Gastroesophageal sphincter (tissue), 4 donors: ENCODE data around the gene SUN1. TPM values are rescaled to one million over a fixed set of nuclear protein-coding genes. Genes with fewer than 3 reads are reported as not detected.

Experiments used
- ATAC-seq: fragments of 150-250 bp; one replicate; pipeline ENCODE4 v1.9.1; 2016; ENCODE audit warnings: mild to moderate bottlenecking, moderate library complexity
- H3K27ac ChIP-seq, 4 donors: fragments of 200-600 bp; sonication (generic) in 3 of 4; 1 replicate in 3 of 4; 2 replicates in 1 of 4; pipeline ENCODE4 v1.5.1; 2016 to 2019
- H3K27me3 ChIP-seq: fragments of 200-600 bp; sonication (generic); one replicate; pipeline ENCODE4 v1.5.1; 2019
- H3K36me3 ChIP-seq, 2 donors: fragments of 200-600 bp; sonication (generic); one replicate each; pipeline ENCODE4 v1.5.1; 2019; ENCODE audit warnings: control low read depth in 1 of 2
- H3K4me1 ChIP-seq, 3 donors: fragments of 200-600 bp; sonication (generic); 1 replicate in 2 of 3; 2 replicates in 1 of 3; pipeline ENCODE4 v1.5.1; 2016 to 2019; ENCODE audit warnings: control low read depth in 2 of 3
- H3K4me3 ChIP-seq, 2 donors: fragments of 200-600 bp; sonication (generic); one replicate each; pipeline ENCODE4 v1.5.1; 2019; ENCODE audit warnings: mild to moderate bottlenecking in 1 of 2, moderate library complexity in 1 of 2
- H3K9me3 ChIP-seq, 3 donors: fragments of 200-600 bp; sonication (generic); one replicate each; pipeline ENCODE4 v1.5.1; 2017 to 2019; ENCODE audit warnings: control low read depth in 2 of 3
- CTCF ChIP-seq, 4 experiments: fragments of 200-600 bp in 2 of 4; fragments of 450-650 bp in 2 of 4; sonication (generic) in 1 of 4; IDR thresholded peaks; one replicate each; pipeline ENCODE4 v1.5.1; 2017 to 2019; ENCODE audit warnings: antibody characterized with exemption in 4 of 4, mild to moderate bottlenecking in 2 of 4, moderate library complexity in 2 of 4
- EP300 ChIP-seq: sonication (generic); formaldehyde crosslinking; IDR thresholded peaks from one replicate; pipeline ENCODE4 v1.6.1; 2017; ENCODE audit warnings: antibody characterized with exemption, mild to moderate bottlenecking
- POLR2A ChIP-seq, 2 donors: fragments of 450-650 bp; IDR thresholded peaks; one replicate each; pipeline ENCODE4 v1.6.1; 2017; ENCODE audit warnings: antibody characterized with exemption in 2 of 2, mild to moderate bottlenecking in 2 of 2, moderate library complexity in 1 of 2
- POLR2AphosphoS5 ChIP-seq: sonication (generic); formaldehyde crosslinking; IDR thresholded peaks from one replicate; pipeline ENCODE4 v1.6.1; 2017; ENCODE audit warnings: antibody characterized with exemption
- WGBS, 2 donors: methylation state at CpG; one replicate each; pipeline ENCODE4 v1.1.5; 2018; ENCODE audit warnings: low coverage in 1 of 2; 5-methylcytosine and 5-hydroxymethylcytosine counted together
- total RNA-seq, 4 donors: library from RNA; depleted of rRNA; stranded (reverse); fragments of >200 nt; gene quantifications; one replicate each; pipeline ENCODE4 v1.1.0, GENCODE V29; 2016

Gene SUN1
- total RNA-seq, 4 donors from 2014 or later: 151 to 261 (median 231) TPM

GRCh38 chr7:885893-886625 lies 53.8 kb downstream of the SUN1 start:
- TF ChIP-seq POLR2A (IDR thresholded peaks at IDR 0.05) (no peak), CTCF (IDR thresholded peaks at IDR 0.05) (no peak), EP300 (no peak), POLR2AphosphoS5 (no peak)
- H3K27ac ChIP-seq: no peak overlapping the region
- ATAC-seq: no peak
- H3K4me3 ChIP-seq: no peak overlapping the region
- H3K4me1 ChIP-seq: peaks cover 0 to 52% (median 13%) of the 10 kb centered on the region in 3 donors
- WGBS, 2 donors: 60 to 70% methylated on average over 1 to 2 of the region's 30 CpGs
- no peaks in the 10 kb centered on the region for H3K9me3 ChIP-seq
- peaks cover 0 to 47% of the 10 kb centered on the region in 2 donors for H3K36me3 ChIP-seq
- H3K27me3 ChIP-seq: no peaks in the 10 kb centered on the region

GRCh38 chr7:886626-887487 lies 54.6 kb downstream of the SUN1 start:
- TF ChIP-seq CTCF (IDR thresholded peaks at IDR 0.05) (no peak), EP300 (no peak), POLR2A (IDR thresholded peaks at IDR 0.05) (no peak), POLR2AphosphoS5 (no peak)
- no CpG with 5 or more reads among the region's 40 CpGs for WGBS, 2 donors
- no peak for ATAC-seq
- no peaks in the 10 kb centered on the region for H3K9me3 ChIP-seq
- no peaks in the 10 kb centered on the region for H3K27me3 ChIP-seq
- no peak overlapping the region for H3K4me3 ChIP-seq
- H3K27ac ChIP-seq: no peak overlapping the region
- H3K36me3 ChIP-seq: peaks cover 0 to 55% of the 10 kb centered on the region in 2 donors
- H3K4me1 ChIP-seq: peaks cover 0 to 46% (median 13%) of the 10 kb centered on the region in 3 donors

DNA sequence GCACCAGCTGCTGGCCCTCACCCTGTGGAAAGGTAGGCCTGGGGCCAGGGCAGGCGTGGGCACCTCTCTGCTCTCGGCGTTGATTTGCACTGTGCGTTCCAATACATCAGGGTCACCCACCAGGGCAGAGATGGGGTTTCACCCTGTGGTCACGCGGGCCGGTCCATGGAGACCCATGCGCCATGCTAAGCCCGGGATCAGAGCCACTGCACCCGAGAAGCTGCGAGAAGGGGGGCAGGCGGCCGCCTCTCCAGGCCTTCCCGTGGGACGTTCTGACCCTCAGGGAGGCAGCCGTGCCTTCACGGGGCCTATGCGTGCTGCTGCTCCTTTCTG lies 55.2 kb downstream of the SUN1 start:
- H3K27me3 ChIP-seq: no peaks in the 10 kb centered on the region
- WGBS, 2 donors: no CpG with 5 or more reads among the region's 18 CpGs
- no peak for TF ChIP-seq POLR2A (IDR thresholded peaks at IDR 0.05)
- TF ChIP-seq EP300: no peak
- no peak for TF ChIP-seq POLR2AphosphoS5
- no peak for TF ChIP-seq CTCF (IDR thresholded peaks at IDR 0.05)
- H3K4me1 ChIP-seq: peaks cover 0 to 40% (median 13%) of the 10 kb centered on the region in 3 donors
- H3K36me3 ChIP-seq: peaks cover 0 to 61% of the 10 kb centered on the region in 2 donors
- no peaks in the 10 kb centered on the region for H3K9me3 ChIP-seq
- H3K4me3 ChIP-seq: no peak overlapping the region
- no peak overlapping the region for H3K27ac ChIP-seq
- no peak for ATAC-seq

DNA sequence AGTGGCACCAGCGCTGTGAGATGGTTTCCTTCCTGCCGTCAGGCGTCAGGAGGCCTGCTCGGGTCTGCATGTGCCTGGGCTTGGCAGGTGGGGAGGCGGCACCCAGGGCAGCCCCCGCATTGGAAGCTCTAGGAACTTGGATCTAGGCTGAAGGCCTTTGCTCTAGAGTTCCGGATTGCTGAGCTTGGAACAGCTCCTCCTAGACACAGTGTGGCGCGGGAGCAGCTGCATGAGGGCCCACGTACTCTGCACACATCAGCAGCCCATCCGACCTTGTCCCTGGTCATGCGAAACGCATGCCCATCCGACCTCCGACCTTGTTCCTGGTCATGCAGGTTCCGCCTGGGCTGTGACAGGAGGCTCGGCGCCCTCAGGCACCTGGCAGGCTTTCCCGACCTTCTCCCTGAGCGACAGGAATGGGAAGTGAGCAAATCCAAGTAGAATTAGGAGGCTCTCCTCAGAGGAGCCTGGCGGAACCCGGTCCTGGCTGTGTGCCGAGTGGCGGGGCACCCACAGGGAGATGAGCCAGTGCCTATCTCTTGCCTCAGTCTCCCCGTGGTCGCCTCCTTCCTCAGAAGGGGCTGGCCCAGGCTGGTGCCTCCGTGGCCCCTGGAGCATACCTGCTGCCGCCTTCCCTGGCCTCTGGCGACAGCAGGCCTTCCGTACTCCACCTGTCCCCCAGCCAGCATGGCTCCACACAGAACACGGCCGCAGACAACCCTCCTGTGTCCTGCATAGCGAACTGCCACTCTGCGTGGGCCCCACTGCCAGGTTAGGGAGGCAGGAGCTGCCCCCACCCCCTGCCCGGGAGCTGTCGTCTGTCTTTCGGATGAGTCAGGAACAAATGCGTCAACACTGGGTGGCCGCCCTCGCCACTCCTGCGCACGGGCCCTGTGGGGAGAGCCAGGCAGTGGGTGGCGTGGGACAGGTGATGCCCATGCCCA lies 56.1 kb downstream of the SUN1 start:
- Histone ChIP-seq H3K4me3 (no peak overlapping the region), H3K4me1 (peaks cover 0 to 31% (median 7%) of the 10 kb centered on the region in 3 donors), H3K27ac (no peak overlapping the region), H3K36me3 (peaks cover 0 to 70% of the 10 kb centered on the region in 2 donors), H3K27me3 (no peaks in the 10 kb centered on the region), H3K9me3 (no peaks in the 10 kb centered on the region)
- no peak for ATAC-seq
- WGBS, 2 donors: 92 to 100% methylated on average over 1 to 13 of the region's 43 CpGs
- TF ChIP-seq POLR2A (IDR thresholded peaks at IDR 0.05) (no peak), EP300 (no peak), CTCF (IDR thresholded peaks at IDR 0.05) (no peak), POLR2AphosphoS5 (no peak)
